C1 segment of cervical spinal cord (tissue), 14 donors: ENCODE data around the gene ZNF446.

ENCODE experiments used
- DNase-seq, 14 donors: peaks; one replicate each; lab custom pipeline; 2025; lab: John Stamatoyannopoulos, UW

Gene ZNF446

GRCh38 chr19:58522709-58523108 lies 46.6 kb downstream of the ZNF446 start:
- no peak for DNase-seq

GRCh38 chr19:58529405-58529804 lies 53.3 kb downstream of the ZNF446 start:
- DNase-seq, result no peak
